ENCODE measurements around the gene SRF.

Gene SRF

DNA sequence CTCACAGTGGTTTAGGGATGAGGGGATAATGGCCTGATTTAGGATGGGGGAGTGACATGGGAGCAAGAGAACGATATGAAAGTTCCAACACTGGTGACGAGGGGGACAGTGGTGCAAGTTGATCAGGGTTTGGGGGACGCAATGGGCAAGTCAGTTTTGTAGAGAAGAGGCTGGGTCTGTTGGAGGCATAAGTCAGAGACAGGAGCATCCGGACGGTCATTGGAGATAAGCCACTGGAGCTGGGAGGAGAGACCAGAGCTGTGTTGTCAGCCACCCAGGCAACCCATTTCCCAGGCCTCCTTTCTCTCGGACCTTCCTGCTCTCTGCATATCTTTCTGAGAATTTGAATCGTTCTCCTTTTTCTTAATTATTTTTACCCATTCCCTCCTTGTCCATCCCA is 48.7 kb downstream of the SRF start:
- DNase-seq = no peak

DNA sequence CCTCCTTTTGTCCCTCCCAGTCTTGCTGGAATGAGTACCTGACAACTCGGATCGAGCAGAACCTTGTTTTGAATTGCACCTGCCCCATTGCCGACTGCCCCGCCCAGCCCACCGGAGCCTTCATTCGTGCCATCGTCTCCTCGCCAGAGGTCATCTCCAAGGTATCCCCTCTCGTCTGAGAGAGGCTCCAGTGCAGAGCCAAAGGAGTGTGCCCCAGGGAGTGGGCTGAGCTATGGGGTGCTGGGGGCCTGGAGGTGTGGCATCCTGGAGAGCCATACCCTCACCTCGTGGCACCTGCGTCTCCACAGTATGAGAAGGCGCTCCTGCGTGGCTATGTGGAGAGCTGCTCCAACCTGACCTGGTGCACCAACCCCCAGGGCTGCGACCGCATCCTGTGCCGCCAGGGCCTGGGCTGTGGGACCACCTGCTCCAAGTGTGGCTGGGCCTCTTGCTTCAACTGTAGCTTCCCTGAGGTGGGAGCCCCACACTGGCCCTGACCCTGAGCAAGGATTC is 49.4 kb downstream of the SRF start:
- DNase-seq = no peak

DNA sequence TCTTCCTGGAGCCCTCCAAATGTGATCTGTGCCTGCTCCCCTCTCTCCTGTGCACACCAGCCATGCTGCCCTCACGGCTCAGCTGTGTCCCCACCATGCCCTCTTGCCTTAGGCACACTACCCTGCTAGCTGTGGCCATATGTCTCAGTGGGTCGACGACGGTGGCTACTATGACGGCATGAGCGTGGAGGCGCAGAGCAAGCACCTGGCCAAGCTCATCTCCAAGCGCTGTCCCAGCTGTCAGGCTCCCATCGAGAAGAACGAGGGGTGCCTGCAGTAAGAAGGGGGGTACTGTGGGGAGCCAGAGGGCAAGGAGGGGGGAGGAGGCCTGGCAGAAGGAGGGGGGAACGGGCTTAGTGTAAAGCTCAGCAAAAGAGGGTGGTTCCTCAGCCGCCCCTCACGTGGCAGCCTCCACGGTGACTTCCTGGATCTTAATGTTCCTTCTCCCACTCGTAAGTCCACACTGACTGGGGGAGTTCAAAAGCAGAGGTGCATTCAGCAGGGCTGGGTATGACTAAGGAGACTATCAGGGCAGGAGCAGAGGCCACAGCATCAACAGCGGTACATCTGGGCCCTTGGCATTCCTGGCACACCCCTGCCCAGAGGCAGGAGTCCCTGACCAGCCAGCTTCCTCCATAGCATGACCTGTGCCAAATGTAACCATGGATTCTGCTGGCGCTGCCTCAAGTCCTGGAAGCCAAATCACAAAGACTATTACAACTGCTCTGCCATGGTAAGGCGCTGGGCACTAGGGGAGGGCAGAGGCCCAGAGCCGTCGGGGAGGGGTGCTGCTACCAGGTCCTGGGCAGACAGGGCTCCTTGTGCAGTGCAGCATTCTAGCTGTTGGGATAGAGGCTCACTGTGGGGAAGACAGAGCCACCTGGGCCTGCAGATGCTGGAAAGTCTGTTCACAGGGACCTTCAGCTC is 50.2 kb downstream of the SRF start:
- no peak for DNase-seq

DNA sequence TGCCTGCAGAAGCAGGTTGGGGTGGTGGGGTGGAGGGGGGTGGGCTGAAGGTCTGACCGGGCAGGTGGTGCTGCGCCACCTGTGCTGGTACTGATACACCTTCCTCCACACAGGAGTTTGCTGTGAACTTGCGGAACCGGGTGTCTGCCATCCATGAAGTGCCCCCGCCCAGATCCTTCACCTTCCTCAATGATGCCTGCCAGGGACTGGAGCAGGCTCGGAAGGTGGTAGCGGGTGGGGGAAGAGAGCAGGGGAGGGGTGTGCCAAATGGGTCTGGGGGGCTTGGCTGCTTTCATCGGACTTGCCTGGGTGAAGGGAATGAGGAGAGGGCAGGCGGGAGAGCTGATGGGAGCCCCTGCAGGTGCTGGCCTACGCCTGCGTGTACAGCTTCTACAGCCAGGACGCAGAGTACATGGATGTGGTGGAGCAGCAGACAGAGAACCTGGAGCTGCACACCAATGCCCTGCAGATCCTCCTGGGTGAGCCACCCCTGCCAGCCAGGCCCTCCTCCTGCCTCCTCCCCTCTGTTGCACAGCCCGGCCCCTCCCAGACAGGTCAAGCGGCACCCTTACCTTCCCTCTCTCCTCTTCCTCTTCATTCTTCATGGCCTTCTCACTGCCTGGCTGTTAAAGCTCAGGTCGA is 51.5 kb downstream of the SRF start:
- no peak for DNase-seq

DNA sequence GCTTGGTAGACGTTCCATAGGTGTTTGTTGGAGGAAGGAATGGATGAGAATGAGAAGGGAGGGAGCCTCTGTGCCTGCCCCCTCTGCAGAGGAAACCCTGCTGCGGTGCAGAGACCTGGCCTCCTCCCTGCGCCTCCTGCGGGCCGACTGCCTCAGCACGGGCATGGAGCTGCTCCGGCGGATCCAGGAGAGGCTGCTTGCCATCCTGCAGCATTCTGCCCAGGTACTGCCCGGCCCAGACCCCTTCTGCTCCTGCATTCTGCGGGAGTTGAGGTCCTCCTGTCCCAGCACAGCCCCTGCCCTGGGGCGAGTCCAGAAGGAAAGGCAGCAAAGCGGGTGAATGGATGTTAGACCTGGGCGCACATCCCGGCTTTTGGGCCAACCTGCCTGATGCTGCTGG is 52.1 kb downstream of the SRF start:
- DNase-seq = no peak

DNA sequence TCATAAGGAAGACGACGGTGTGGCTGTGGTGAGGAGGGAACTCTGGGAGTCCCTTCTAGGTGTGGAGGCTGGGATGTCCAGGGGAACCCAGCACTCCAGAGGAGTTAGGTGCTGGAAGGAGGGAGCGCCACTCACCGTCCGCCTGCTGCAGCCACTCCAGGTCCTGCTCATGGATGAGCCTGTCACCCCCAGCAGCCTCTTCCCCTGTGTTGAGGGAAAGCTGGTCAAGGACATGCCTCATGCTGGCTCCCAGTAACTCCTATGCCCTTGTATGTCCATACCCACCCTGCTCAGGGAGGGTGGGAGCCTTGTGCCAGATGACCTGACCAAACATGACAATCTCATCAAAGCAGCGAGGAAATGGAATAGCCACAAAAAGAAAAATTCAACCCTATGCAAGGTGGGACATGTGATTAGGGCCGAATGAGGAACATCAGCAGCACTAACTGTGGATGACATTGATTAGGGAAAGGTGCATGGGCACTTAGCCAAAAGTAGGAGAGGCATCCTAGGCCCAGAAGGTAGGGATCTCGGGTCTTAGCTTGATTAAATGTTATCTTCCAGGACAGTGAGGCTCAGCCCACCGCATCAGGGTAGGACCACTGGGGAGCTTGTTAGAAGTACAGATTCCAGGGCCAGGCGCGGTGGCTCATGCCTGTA is 55.3 kb downstream of the SRF start:
- DNase-seq = no peak

DNA sequence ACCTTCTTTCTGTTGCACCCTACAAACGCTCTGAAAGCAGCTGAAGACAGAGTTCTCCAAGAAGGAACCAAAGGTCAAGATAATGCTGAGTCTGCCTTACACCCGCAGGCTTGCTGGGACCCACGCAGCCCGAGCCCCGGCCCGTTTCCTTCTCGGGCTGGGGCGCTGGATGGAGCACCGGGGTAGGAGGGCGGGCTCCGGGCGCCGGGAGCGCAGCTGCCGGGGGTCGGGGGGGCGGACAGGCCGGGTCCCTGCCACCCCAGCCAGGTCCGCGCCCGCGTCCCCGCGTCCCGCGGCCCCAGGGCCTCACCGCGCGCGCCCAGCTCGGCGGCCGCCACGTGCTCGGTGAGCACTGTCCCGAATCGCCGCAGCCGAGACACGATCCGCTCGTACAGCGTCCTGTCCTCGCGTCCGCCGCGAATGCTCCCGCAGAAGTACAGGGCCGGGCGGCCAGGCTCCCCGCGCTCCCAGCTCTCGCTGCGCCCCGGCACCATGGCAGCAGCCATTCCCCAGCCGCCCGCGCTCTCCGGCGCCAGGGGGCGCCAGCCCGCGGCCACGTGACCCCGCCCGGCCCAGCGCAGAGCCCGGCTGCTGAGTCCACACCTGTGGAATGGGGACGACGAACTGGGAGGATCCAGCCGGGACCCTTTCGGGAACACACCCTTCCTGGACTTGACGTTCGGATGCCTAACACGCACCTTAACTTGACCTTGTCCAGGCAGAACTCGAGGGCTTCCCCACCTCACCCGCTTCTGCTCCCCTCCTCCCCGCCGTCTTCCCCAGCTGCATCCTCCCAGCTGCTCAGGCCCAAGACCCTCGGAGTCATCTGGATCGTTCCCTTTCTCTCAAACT is 58.1 kb downstream of the SRF start, which contains the start of gene DNPH1:
Gene DNPH1, minus strand, starts transcription at position 531 of the 852 bp plus-strand sequence. Its CDS starts 25 bp downstream, at position 506.
- DNase-seq = no peak

DNA sequence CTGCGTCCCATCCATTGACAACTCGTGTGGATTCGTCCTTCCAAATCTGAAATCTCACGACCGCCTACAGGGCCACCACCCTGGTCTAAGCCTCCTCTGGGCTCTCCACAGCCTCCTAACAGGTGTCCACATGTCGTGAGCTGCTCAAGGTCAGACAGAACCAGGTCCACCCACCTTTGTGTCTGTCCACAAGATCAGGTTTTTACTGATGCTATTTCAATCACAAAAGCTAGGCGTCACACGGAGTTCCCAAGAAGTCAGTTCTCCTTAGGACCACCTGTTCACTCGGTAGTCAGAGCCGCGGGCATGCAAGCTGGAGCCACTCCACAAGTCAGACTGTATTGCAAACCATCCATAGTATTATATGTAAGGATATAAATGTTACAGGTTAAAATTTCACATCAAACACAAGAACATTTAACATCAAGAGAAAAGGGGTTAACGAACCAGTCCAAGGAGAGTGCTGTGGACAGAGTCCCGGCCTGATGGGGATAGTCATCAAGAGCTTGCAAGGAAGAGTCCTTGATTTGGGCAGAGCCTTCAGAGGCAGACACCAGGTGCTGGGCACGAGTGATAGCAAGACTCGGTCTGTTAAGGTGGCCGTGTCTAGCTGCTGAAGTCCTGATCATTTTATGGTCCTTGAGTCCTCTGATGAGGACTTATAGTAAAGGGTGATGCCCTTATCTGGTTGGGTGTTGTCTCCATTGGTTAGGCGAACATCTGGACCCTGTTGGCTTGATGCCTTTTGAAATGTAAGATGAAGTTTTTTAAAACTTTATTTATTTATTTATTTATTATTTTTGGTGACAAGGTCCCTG is 58.9 kb downstream of the SRF start:
- no peak for DNase-seq

DNA sequence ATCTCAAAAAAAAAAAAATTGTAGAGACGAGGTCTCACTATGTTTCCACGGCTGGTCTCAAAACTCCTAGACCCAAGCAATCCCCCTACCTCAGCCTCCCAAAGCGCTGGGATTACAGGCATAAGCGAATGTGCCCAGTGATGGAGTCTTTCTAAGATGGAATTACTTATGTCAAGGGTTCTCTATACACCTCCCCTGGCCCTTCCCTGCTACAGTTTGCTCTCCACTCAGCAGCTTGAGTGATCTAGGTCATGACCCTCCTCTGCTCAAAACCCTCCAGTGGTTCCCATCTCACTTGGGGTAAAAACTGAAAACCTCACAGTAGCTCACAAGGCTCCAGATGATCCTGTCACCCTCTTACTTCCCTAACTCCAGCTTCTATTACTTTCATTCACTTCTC is 60.0 kb downstream of the SRF start:
- DNase-seq = no peak

All from SIG-M5 (cell line).